GM23338 (cell line): ENCODE data around the gene WDR93. TPM values are rescaled to one million over a fixed set of nuclear protein-coding genes. Genes with fewer than 3 reads are reported as not detected.

Experiments
- CTCF ChIP-seq, 2 experiments: fragments of 200-600 bp in 1 of 2; sonication (generic) in 1 of 2; conservative IDR thresholded peaks; 2 replicates each; pipeline versions ENCODE4 v1.5.1 to v1.6.1; 2016 to 2017; ENCODE audit warnings: antibody characterized with exemption in 2 of 2, low read depth in 2 of 2, mild to moderate bottlenecking in 2 of 2, moderate library complexity in 1 of 2
- ETS1 ChIP-seq: IDR thresholded peaks from 2 replicates; pipeline ENCODE4 v1.6.1; 2016; ENCODE audit warnings: antibody characterized with exemption
- EZH2phosphoT487 ChIP-seq: fragments of 200-600 bp; sonication (generic); IDR thresholded peaks from one replicate; pipeline ENCODE4 v1.8.1; 2018; ENCODE audit warnings: antibody characterized with exemption; ENCODE audit not compliant: unreplicated experiment
- NANOG ChIP-seq: IDR thresholded peaks from 2 replicates; pipeline ENCODE4 v1.6.1; 2016; ENCODE audit warnings: antibody characterized with exemption, borderline replicate concordance
- POLR2AphosphoS5 ChIP-seq: IDR thresholded peaks from 2 replicates; pipeline ENCODE4 v1.6.1; 2016; ENCODE audit warnings: antibody characterized with exemption, low read depth
- REST ChIP-seq: IDR thresholded peaks from one replicate; pipeline ENCODE4 v1.6.1; 2018; ENCODE audit warnings: antibody characterized with exemption; ENCODE audit not compliant: unreplicated experiment
- STAT1 ChIP-seq: IDR thresholded peaks from one replicate; pipeline ENCODE4 v1.6.1; 2016; ENCODE audit warnings: antibody characterized with exemption; ENCODE audit not compliant: unreplicated experiment
- ZNF114 ChIP-seq: fragments of 250-450 bp; sonication (Bioruptor Pico); IDR thresholded peaks from 2 replicates; pipeline ENCODE4 v1.5.0; 2020; ENCODE audit warnings: mild to moderate bottlenecking, moderate library complexity
- ZNF462 ChIP-seq: fragments of 250-450 bp; sonication (Bioruptor Pico); IDR thresholded peaks from 2 replicates; pipeline ENCODE4 v1.5.0; 2020; ENCODE audit warnings: mild to moderate bottlenecking, moderate library complexity
- polyA plus RNA-seq: library from polyadenylated mRNA; unstranded; fragments of >200 nt; fragmentation: Nextera tagmentation; extraction: Ambion mirVana; gene quantifications from 2 replicates; pipeline ENCODE4 v1.2.1, GENCODE V29; 2016
- total RNA-seq: library from RNA; depleted of rRNA; stranded (reverse); fragments of >200 nt; shearing (Covaris generic); gene quantifications from 2 replicates; pipeline ENCODE4 v1.2.3, GENCODE V29; 2014

WDR93 gene
- total and polyA plus RNA-seq, 2 experiments from 2014 or later, result 0.14 TPM; not detected in 1

GRCh38 chr15:89792106-89792805 is 101.6 kb downstream of the WDR93 start (continued):
- TF ChIP-seq ZNF462 (CRISPR knock-in tag) (no peak), REST (no peak), CTCF (conservative IDR thresholded peaks at IDR 0.05; ENCODE audit: low read depth in 2 of 2) (no peak), EZH2phosphoT487 (no peak), ZNF114 (CRISPR knock-in tag) (no peak), POLR2AphosphoS5 (no peak), ETS1 (no peak), NANOG (no peak), STAT1 (no peak)
